Activated CD4-positive, alpha-beta T cell treated with anti-CD3 and anti-CD28 coated beads, Interleukin-2, amount 50 U/mL, for 1 hour (primary cell): ENCODE data around the gene DTX1.
"Not testable (repeated sequence)": the region's sequence is repeated elsewhere in the genome, so short reads cannot be mapped to it uniquely, and the experiment has no call there.

Experiments
- DNase-seq: peaks from one replicate; pipeline ENCODE4 v3.0.0-alpha.2; 2020

Gene DTX1

DNA sequence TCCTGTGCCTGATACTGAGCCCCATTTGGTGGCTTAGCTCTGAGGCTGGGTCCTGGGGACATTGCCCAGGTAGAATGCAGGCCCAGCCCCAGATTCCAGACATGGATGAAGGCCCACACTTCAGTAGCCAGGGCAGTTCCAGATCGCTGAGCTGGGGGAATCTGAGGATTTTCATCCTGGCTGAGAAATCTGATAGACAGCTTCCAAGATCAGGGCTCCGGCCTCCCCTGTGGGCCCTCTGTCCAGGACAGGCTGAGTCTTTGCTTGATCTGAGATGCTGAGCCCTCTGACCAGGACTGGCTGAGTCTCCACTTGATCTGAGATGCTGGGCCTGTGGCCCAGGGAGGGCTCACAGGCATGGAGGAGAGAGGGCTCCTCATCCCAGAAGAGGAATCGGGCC lies 82.3 kb downstream of the DTX1 start:
- no peak for DNase-seq

DNA sequence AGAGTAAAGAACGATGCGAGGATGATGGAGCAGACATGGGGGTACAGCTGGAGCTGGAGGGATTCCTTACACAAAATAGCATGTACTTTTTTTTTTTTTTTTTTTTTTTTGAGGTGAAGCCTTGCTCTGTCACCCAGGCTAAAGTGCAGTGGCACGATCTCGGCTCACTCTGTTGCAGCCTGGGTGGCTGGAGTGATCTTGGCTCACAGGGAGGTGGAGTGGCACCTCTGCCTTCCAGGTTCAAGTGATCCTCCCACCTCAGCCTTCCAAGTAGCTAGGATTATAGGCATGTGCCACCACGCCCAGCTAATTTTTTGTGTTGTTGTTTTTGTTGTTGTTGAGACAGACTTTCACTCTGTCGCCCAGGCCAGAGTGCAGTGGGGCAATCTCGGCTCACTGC lies 84.2 kb downstream of the DTX1 start:
- DNase-seq: no peak

DNA sequence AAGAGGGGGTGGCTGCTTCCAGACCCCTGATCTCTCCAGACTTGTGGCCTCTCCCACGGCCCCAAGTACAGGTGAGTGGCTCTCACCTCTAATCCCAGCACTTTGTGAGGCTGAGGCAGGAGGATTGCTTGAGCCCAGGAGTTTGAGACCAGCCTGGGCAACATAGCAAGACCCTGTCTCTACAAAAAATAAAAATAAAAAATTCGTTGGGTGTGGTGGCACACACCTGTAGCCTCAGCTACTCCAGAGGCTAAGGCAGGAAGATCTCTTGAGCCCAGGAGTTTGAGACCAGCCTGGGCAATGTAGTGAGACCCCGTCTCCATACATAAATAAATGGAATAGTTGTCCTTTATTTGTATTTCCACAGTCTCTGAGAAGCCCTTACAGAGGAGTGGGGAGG lies 85.2 kb downstream of the DTX1 start:
- DNase-seq: not testable (repeated sequence)

DNA sequence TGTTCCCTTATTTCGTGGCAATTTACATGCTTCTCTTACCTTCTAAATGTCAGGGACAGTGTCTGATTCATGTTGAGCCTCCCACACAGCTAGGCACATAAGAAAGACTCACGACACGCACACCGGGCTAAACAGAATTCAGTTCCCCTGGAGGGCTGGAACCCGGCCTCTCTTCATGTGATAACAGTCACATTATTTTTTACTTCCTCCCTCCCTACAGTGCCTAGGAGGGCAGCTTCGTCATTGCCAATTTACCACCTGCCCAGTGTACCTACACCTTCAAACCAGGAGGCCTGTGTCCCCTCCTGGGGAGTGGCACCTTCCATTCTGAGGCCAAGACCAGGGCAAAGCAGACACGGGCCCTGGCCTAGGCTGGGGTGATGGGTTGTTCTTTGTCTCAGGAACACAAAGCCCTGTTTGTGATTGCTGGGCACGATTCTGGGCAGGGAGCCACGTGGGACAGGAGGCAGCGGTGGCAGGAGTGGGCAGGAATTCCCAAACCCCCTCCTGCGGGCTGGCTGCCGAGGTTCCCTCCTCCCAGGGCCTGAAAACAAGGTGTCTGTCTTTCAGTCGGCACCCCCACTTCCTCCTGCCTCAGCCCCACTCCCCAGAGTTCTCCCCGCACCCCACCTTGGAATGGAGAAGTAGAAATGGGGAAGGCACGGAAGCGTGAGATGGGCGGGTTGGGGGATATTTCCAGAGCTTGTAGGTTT lies 85.8 kb downstream of the DTX1 start:
- DNase-seq: no peak

DNA sequence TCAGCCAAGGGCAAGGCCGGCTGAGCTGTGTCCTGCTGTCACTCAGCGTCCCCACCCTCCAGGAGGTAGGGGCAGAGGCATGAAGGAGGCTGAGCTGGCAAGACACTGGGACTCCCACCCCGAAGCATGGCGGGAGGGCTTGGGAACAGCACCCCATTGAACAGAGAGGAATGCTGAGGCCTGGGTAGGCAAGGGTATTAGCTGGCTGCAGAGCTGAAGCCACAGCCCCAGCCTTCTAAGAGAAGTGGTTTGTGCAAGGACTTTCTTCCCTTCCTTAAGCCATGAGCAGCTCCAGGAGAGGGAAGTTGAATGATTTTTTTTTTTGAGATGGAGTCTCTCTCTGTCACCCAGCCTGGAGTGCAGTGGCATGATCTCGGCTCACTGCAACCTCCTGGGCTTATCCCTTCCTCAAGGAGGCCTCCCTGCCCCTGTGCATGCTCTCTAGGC lies 86.4 kb downstream of the DTX1 start:
- no peak for DNase-seq

DNA sequence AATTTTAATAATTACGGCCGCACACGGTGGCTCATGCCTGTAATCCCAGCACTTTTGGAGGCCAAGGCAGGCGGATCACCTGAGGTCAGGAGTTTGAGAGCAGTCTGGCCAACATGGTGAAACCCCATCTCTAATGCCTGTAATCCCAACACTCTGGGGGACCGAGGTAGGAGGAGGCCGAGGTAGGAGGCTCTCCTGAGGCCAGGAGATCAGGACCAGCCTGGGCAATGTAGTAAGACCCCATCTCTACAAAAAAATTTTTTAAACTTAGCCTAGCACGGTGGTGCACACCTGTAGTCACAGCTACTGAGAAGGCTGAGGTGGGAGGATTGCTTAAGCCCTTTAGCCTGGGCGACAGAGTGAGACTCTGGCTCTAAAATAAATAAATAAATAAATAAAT lies 87.4 kb downstream of the DTX1 start:
- DNase-seq: no peak

DNA sequence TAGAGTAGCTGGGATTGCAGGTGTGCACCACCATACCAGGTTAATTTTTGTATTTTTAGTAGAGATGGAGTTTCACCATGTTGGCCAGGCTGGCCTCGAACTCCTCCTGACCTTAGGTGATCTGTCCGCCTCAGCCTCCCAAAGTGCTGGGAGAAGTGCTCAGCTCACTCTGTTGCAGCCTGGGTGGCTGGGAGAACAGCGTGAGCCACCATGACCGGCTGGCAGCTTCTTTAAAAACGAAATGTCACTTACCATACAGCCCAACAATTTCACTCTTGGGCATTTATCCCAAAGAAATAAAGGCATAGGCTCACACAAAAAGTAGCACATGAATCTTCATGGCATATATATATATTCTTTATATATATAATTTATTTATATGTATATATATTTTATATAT lies 88.3 kb downstream of the DTX1 start:
- DNase-seq: no peak

DNA sequence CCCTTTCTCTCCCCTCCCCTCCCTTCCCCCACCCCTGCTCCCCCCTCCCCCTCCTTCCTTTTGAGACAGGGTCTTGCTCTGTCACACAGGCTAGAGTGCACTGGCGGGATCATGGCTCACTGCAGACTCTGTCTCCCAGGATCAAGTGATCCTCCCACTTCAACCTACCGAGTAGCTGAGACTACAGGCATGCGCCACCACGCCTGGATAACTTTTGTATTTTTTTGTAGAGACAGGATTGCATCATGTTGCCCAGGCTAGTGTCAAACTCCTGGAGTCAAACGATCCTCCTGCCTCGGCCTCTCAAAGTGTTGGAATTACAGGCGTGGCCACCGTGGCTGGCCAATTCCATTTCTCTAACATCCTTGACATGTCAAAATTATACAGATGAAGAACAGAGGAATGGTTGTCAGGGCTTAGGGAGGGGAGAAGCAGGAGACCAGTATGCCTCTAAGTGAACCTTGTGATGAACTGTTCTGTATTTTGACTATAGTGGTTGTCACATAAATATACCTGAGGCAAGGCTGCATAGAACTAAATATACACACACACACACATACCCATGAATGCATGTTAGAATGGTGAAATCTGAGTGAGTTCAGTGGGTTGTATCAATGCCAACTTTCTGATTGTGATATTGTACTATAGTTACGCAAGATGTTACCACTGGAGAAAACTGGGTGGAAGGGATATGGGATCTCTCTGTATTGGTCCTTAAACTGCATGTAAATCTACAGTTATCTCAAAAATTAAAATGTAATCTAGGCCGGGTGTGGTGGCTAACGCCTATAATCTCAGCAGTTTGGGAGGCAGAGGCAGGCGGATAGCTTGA lies 89.4 kb downstream of the DTX1 start:
- DNase-seq: no peak

DNA sequence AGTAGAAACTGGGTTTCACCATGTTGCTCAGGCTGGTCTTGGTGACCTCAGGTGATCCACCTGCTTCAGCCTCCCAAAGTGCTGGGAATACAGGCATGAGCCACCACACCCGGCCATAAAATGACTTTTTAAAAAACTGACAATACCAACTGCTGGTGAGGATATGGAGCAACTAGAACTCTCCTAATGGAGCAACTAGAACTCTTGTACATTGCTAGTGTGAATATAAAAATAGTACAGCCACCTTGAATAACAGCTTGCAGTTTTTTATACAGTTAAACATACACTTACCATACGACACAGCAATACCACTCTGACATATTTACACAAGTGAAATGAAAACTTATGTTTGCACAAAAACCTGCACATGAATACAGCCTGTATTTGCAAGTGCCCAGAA lies 90.5 kb downstream of the DTX1 start:
- no peak for DNase-seq
